ENCODE data around the gene CAMKMT.

CAMKMT gene

DNA sequence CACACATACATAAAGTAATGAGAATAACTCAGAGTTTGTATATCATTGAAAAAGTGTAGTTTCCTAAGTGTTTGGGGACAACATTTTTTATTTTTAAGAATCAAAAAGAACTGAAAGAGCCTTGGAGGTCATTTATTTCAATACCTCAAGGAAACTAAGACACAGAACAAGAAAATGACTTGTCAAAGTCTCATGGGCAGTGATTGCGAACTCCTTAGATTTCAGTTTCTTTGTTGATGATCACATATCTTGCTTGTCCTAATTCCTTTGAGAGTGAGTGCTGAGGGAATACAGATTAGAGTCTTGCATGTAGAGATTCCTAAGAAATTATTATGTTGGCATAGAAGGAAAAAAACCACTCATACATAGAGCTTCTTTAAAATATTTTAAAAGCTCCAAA lies 243.8 kb downstream of the CAMKMT start:
- DNase-seq: no peak

DNA sequence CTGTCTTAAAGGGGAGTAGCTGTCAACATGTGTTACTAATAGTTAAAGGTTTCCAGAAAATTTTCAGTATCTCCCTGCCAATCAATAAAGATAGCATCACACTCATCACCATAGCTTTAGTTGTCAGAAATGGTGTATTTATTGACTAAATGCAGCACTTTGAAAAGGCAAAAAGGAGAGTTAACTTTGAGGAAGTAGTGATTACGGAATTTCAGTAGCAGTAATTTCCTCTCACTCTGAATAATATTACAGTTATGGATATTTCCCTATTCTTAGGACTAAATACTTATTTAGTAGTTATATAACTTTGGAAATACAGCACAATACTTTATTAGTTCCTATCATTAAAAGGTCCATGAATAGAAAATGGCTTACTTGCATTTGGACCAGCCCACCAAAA lies 250.5 kb downstream of the CAMKMT start:
- no peak for DNase-seq

DNA sequence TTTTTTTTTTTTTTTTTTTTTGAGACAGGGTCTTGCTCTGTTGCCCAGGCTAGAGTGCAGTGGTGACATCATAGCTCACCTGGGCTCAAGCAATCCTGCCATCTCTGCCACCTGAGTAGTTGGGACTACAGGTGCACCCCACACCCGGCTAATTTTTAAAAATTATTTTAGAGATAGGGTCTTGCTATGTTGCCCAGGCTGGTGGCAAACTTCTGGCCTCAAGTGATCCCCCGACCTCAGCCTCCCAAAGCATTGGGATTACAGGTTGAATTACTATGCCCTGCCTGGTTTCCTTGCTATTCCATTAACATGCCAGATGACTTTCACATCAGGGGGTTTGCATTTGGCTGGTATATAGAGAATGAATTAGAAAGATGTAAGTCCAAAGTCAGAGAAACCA lies 253.2 kb downstream of the CAMKMT start:
- no peak for DNase-seq

GRCh38 chr2:44615950-44616518 lies 254.3 kb downstream of the CAMKMT start:
- DNase-seq: no peak

GRCh38 chr2:44616667-44617155 lies 255.0 kb downstream of the CAMKMT start:
- no peak for DNase-seq

DNA sequence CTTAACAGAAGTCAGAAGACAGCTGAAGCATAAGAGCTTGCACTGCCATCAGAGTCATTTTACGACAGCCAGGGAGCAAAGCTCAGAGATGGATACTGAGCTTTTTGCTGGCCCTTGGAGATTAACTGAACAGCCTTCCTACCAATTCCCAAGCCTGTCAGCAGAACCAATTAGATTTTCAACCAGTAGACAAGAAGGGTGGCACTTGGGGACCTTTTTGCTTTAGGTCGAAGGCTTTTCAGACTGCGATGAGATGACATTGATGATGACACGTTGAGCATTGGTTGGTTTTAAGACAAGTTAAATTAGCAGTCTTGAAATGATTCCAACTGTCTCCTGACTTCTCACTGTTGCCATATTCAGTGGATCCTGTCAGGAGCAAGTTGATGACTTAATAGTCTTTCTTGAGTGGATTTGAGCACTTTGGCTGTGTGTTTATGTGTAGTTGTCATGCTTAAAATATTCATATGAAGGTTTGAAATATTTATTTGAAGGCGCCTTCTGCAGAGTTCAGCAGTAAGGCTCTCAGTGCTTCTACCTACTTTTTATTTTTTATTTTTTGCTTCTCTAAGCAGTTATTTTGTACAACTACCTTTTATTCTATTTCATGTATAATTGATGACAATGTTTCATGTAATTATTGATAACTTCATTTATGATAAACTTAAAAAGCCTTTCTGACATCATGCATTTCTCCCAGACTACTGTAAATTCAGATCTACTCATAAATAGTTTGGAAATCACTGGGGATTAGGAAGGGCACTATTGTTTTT lies 256.7 kb downstream of the CAMKMT start:
- no peak for DNase-seq

GRCh38 chr2:44620189-44620990 lies 258.6 kb downstream of the CAMKMT start:
- DNase-seq: peak in 1 of 2 experiments; percentile 30

DNA sequence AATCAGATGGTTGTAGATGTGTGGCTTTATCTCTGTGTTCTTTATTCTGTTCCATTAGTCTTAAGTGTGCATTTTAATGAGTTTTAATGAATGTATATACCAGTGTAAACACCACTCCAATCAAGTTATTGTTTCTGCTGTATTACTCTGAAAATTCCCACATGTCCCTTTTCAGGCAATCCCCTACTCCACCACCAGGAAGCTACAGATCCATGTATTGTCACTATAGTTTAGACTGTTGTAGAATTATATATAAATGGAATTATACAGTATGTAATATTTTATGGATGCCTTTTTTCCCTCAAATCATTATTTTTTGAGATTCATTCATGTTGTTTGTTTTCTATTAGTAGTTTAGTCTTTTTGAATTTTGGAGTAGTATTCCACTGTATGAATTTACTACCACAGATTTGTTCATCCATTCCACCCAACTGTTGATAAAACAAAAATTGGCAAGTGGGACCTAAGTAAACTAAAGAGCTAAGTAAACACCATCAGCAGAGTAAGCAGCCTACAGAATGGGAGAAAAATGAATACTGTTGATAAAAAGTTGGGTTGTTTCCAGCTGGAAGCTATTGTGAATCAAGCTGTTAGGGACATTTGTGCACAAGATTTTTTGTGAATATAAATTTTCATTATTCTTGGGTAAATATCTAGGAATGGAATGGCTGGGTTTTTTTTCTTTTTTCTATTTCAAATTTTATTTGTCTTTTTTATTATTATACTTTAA lies 262.0 kb downstream of the CAMKMT start:
- DNase-seq: peak; percentile 72 to 91

DNA sequence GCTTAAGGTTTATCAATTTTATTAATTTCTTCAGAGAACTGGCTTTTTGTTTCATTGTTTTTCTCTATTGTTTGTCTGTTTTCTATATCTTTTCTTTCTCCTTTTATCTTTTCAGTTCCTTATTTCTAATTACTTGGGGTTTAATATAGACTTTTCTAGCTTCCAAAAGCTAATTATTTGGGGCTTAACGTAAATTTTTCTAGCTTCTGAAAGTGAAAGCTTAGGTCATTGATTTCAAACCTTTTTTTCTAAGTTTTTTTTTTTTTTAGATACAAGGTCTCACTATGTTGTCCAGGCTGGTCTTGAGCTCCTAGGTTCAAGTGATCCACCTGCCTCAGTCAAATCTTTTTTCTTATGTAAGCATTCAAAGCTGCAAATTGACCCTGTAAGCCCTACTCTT lies 266.6 kb downstream of the CAMKMT start:
- DNase-seq: no peak

- no peak for DNase-seq
Observed at GRCh38 chr2:44632931-44633689, 271.4 kb downstream of the CAMKMT start.

GRCh38 chr2:44635725-44636124 lies 274.0 kb downstream of the CAMKMT start:
- DNase-seq: no peak

DNA sequence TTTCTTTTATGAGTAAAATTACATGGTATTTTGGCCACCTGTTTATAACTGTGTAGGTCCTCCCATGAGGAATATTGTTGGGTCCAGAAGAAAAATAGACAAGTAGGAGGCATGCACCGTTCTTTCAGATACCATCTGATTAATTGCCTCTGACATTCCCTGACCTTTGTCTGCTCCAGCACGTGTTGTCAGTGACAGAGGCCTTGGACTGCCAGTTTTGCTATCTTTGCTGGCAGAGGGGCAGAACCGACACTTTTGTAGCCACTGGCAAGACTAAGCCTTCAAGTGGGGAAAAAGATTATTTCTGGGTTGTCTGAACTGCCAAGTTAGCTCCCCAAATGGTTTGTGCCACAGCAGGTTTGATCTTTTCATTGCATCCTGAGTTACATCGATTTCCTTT lies 276.9 kb downstream of the CAMKMT start:
- peak in 1 of 2 experiments; percentile 28 for DNase-seq

DNA sequence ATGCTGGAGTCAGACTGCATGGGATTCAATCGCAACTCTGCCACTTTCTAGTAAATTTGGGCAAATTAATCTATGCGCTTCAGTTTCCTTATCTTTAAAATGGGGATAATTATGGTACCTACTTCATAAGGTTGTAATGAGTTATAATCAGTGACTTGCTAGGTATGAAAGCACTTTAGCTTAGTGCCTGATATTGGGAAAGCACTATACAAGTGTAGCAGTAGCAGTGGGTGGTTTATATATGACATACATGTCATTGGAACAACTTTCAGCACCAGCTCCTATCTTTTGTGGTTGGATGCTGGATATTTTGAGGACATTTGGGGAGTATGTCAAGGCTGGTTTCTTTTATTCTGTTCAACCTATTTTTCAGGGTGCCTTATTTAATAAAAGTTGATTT lies 277.7 kb downstream of the CAMKMT start:
- DNase-seq: no peak

- DNase-seq: peak in 1 of 2 experiments; percentile 38
Observed at GRCh38 chr2:44642123-44642857, 280.5 kb downstream of the CAMKMT start.

- no peak for DNase-seq
Observed at GRCh38 chr2:44645937-44646336, 284.2 kb downstream of the CAMKMT start.

DNA sequence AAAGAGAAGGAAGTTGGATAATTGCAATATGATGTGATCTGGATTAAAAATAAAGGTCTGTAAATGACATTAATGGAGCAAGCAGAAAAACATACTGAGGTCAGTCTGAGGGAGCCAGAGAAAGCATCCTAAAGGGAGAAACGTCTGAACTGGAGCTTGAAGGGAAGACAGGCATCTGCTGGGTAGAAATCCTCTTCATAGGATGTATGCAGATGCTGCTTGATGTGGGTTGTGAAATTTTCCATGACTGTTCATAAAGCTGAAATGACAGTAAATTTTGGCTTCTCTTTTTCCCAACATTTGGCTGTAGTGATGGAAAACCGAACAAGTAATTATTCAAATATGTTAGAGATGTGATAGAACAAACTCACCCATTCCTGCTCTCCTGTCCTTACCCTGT lies 287.6 kb downstream of the CAMKMT start:
- no peak for DNase-seq

GRCh38 chr2:44650796-44651195 lies 289.0 kb downstream of the CAMKMT start:
- DNase-seq: no peak

DNA sequence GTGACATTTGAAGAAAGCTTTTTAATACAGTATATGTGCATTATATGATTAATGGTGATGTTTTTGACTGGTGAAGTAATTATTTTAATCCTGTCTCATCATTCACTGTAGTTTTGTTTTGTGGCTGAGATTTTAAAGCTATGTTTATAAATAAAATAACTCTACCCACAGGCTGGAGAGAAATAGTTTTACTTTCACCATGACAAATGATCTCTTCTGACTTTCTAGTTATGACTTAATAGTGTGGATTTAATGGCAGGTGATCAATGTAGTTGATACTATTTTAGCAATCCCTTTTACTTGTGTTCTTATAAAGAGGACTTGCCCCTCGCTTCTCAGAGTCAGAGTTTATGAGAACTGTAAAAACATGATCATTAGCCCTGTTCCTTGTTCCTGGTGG lies 290.2 kb downstream of the CAMKMT start:
- no peak for DNase-seq

DNA sequence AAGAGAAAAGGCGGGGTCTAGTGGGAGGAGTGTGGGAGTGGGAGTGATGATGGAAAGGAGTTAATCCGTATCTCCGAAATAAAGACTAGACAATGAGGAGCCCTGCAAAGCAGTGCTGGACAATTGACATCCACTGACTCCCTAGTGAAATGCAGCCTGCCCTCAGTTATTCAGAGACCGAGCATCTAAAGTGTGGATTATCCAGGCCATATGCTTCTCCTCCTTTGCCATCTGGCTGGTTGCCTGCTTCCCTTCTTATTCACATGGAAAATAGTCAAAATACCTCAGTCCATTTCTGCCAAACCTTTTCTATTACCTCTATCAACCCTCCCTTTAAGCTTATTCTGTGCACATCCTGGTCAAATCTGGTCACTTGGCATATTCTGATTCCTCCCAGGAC lies 291.0 kb downstream of the CAMKMT start:
- DNase-seq: no peak

- DNase-seq: peak; percentile 86 to 98
Observed at GRCh38 chr2:44655401-44655864, 293.7 kb downstream of the CAMKMT start.

- DNase-seq: no peak
Observed at GRCh38 chr2:44656460-44656859, 294.7 kb downstream of the CAMKMT start.
